Measurements from ENCODE around the gene ABCB11. TPM values are rescaled to one million over a fixed set of nuclear protein-coding genes. Genes with fewer than 3 reads are reported as not detected.

Gene ABCB11
- total and polyA plus RNA-seq, 9 of the 15 experiments (the other 6 are each of a cell fraction or from before 2014, with no cell fraction given), result 0.04 to 0.51 (median 0.10) TPM; not detected in 1

DNA sequence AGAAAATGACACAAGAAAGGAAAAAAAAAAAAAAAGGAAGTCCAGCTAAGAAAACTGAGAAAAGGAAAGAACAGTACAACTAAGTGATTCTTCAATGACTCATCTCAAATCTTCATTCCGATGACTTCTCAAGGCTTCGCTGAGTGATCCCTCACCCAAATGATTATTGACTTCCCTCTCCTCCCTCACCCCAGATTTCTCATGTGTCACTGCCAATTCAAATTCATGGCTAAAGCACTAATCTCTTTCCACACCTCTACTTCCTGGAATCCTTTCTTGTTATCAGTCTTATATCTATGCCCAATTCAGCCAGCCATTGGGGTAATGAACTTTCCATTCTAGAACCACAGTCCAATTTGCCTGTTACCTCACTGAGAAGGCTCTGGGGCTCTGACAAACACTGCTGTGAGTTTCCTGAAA is 7.2 kb upstream of the ABCB11 start (continued):
- TF ChIP-seq MAFG (tag; conservative IDR thresholded peaks at IDR 0.05) (0 out of 2 replicates have a peak, but pooled peaks have one; percentile 28), SIX5 (IDR thresholded peaks at IDR 0.05; ENCODE audit: borderline replicate concordance in 1 of 2, insufficient read depth in 1 of 2, low read depth in 1 of 2, low read length in 2 of 2) (no peak), KDM1A (IDR thresholded peaks at IDR 0.05) (peak; percentile 88 to 89), PHB (CRISPR knock-in tag; IDR thresholded peaks at IDR 0.05) (no peak), ATF3 (IDR thresholded peaks at IDR 0.05) (peak; percentile 87), ATF3 (CRISPR knock-in tag; conservative IDR thresholded peaks at IDR 0.05) (no peak), BRCA1 (IDR thresholded peaks at IDR 0.05) (no peak), BRCA1 (CRISPR knock-in tag; IDR thresholded peaks at IDR 0.05) (no peak), MGA (IDR thresholded peaks at IDR 0.05) (no peak), FOXJ2 (tag; IDR thresholded peaks at IDR 0.05) (no peak), GTF2A2 (tag; IDR thresholded peaks at IDR 0.05) (no peak), FOXK1 (CRISPR knock-in tag; IDR thresholded peaks at IDR 0.05; ENCODE audit: borderline replicate concordance) (no peak)
- TF ChIP-seq, protein P1, sequence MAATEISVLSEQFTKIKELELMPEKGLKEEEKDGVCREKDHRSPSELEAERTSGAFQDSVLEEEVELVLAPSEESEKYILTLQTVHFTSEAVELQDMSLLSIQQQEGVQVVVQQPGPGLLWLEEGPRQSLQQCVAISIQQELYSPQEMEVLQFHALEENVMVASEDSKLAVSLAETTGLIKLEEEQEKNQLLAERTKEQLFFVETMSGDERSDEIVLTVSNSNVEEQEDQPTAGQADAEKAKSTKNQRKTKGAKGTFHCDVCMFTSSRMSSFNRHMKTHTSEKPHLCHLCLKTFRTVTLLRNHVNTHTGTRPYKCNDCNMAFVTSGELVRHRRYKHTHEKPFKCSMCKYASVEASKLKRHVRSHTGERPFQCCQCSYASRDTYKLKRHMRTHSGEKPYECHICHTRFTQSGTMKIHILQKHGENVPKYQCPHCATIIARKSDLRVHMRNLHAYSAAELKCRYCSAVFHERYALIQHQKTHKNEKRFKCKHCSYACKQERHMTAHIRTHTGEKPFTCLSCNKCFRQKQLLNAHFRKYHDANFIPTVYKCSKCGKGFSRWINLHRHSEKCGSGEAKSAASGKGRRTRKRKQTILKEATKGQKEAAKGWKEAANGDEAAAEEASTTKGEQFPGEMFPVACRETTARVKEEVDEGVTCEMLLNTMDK (IDR thresholded peaks at IDR 0.05; ENCODE audit: borderline replicate concordance, insufficient read depth, low read depth, low read length, poor library complexity, severe bottlenecking), result no peak
- TF ChIP-seq, protein P2, sequence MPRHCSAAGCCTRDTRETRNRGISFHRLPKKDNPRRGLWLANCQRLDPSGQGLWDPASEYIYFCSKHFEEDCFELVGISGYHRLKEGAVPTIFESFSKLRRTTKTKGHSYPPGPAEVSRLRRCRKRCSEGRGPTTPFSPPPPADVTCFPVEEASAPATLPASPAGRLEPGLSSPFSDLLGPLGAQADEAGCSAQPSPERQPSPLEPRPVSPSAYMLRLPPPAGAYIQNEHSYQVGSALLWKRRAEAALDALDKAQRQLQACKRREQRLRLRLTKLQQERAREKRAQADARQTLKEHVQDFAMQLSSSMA (CRISPR knock-in tag; IDR thresholded peaks at IDR 0.05), result no peak
